ENCODE data around the gene ATG2A.

DNA sequence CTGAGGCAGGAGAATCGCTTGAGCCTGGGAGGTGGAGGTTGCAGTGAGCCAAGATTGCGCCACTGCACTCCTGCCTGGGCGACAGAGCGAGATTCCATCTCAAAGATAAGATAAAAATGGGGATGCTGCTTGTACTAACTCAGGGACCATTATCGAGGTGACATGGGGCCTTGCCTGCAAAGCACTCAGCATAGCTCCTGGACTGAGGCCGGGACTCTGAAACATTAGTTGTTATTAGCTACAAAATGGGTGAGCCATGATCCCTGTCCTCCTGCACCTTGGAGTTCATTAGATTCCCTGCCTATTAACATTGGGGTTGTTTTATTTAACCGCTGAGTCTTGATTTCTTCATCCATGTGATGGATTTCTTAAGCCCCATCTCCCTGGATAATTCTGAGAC is 12.6 kb upstream of the ATG2A start:
- TF ChIP-seq POLR2A (IDR thresholded peaks at IDR 0.05; ENCODE audit: low read depth, low read length) (no peak), EZH2 (IDR thresholded peaks at IDR 0.05; ENCODE audit: borderline replicate concordance, low read depth, low read length, severe bottlenecking) (no peak), POLR2AphosphoS5 (IDR thresholded peaks at IDR 0.05; ENCODE audit: insufficient read depth, low read depth, low read length) (no peak), FOS (IDR thresholded peaks at IDR 0.05; ENCODE audit: borderline replicate concordance, insufficient read depth, low read length) (no peak), JUN (IDR thresholded peaks at IDR 0.05; ENCODE audit: borderline replicate concordance, insufficient read depth, insufficient read length, low read depth) (no peak), MYC (IDR thresholded peaks at IDR 0.05; ENCODE audit: low read depth, low read length) (no peak), GATA2 (IDR thresholded peaks at IDR 0.05; ENCODE audit: insufficient read depth, insufficient read length, low read depth, low read length) (no peak)
- TF ChIP-seq, protein P1, sequence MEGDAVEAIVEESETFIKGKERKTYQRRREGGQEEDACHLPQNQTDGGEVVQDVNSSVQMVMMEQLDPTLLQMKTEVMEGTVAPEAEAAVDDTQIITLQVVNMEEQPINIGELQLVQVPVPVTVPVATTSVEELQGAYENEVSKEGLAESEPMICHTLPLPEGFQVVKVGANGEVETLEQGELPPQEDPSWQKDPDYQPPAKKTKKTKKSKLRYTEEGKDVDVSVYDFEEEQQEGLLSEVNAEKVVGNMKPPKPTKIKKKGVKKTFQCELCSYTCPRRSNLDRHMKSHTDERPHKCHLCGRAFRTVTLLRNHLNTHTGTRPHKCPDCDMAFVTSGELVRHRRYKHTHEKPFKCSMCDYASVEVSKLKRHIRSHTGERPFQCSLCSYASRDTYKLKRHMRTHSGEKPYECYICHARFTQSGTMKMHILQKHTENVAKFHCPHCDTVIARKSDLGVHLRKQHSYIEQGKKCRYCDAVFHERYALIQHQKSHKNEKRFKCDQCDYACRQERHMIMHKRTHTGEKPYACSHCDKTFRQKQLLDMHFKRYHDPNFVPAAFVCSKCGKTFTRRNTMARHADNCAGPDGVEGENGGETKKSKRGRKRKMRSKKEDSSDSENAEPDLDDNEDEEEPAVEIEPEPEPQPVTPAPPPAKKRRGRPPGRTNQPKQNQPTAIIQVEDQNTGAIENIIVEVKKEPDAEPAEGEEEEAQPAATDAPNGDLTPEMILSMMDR (IDR thresholded peaks at IDR 0.05; ENCODE audit: extremely low read depth in 1 of 2, insufficient read depth in 1 of 2, low read depth in 1 of 2, low read length in 2 of 2), result no peak
- TF ChIP-seq, protein P2, sequence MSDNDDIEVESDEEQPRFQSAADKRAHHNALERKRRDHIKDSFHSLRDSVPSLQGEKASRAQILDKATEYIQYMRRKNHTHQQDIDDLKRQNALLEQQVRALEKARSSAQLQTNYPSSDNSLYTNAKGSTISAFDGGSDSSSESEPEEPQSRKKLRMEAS (IDR thresholded peaks at IDR 0.05; ENCODE audit: insufficient read depth, insufficient read length), result no peak
